Tibial nerve (tissue), 4 donors: ENCODE data around the gene AKT1S1. TPM values are rescaled to one million over a fixed set of nuclear protein-coding genes. Genes with fewer than 3 reads are reported as not detected.
A peak's percentile ranks its signal among the peaks of the same experiment; 100 is the strongest.

Experiments
- DNase-seq, 2 donors: peaks; one replicate each; pipeline ENCODE4 v3.0.0-alpha.2; 2019; ENCODE audit warnings: low spot score in 2 of 2
- H3K27ac ChIP-seq, 4 donors: fragments of 200-600 bp; sonication (generic) in 3 of 4; one replicate each; pipeline ENCODE4 v1.5.1; 2017 to 2019; ENCODE audit warnings: mild to moderate bottlenecking in 1 of 4
- H3K27me3 ChIP-seq, 2 donors: fragments of 200-600 bp; sonication (generic) in 1 of 2; one replicate each; pipeline versions ENCODE4 v1.5.1 to v1.6.0; 2017 to 2019
- H3K36me3 ChIP-seq, 3 donors: fragments of 200-600 bp; sonication (generic); one replicate each; pipeline ENCODE4 v1.5.1; 2018 to 2019
- H3K4me1 ChIP-seq, 4 donors: fragments of 200-600 bp; sonication (generic) in 3 of 4; one replicate each; pipeline ENCODE4 v1.5.1; 2017 to 2019
- H3K4me3 ChIP-seq, 4 donors: fragments of 200-600 bp; sonication (generic) in 3 of 4; one replicate each; pipeline ENCODE4 v1.5.1; 2017 to 2019; ENCODE audit warnings: mild to moderate bottlenecking in 1 of 4, moderate library complexity in 1 of 4
- H3K9me3 ChIP-seq, 4 donors: fragments of 200-600 bp; sonication (generic) in 3 of 4; one replicate each; pipeline ENCODE4 v1.5.1; 2017 to 2019
- CTCF ChIP-seq, 5 experiments: fragments of 200-600 bp in 3 of 5; fragments of 450-650 bp in 2 of 5; sonication (generic) in 3 of 5; IDR thresholded peaks; one replicate each; pipeline ENCODE4 v1.5.1; 2016 to 2019; ENCODE audit warnings: antibody characterized with exemption in 5 of 5, mild to moderate bottlenecking in 3 of 5, moderate library complexity in 2 of 5
- EP300 ChIP-seq, 2 donors: sonication (generic); formaldehyde crosslinking; IDR thresholded peaks; one replicate each; pipeline ENCODE4 v1.6.1; 2017; ENCODE audit warnings: antibody characterized with exemption in 2 of 2, mild to moderate bottlenecking in 1 of 2
- POLR2A ChIP-seq, 2 donors: fragments of 450-650 bp; IDR thresholded peaks; one replicate each; pipeline ENCODE4 v1.6.1; 2017; ENCODE audit warnings: antibody characterized with exemption in 2 of 2, mild to moderate bottlenecking in 2 of 2, moderate library complexity in 2 of 2
- WGBS, 2 donors: methylation state at CpG; one replicate each; pipeline ENCODE4 v1.1.5; 2018; 5-methylcytosine and 5-hydroxymethylcytosine counted together
- total RNA-seq, 4 donors: library from RNA; depleted of rRNA; stranded (reverse); fragments of >200 nt; gene quantifications; one replicate each; pipeline ENCODE4 v1.1.0, GENCODE V29; 2016

AKT1S1 gene
- total RNA-seq, 4 donors from 2014 or later, result 20.6 to 27.4 (median 25.4) TPM

GRCh38 chr19:49859682-49860335, 17.3 kb downstream of the AKT1S1 start:
- peak overlapping the region in 3 of 4 donors; percentile 77 to 86 (median 85) for H3K27ac ChIP-seq
- no peaks in the 10 kb centered on the region for H3K27me3 ChIP-seq
- H3K4me3 ChIP-seq, result no peak overlapping the region
- 76 to 79% methylated on average over 20 to 22 of the region's 22 CpGs for WGBS, 2 donors
- H3K36me3 ChIP-seq, result peaks cover 0 to 97% (median 4%) of the 10 kb centered on the region in 3 donors
- no peak for TF ChIP-seq POLR2A (IDR thresholded peaks at IDR 0.05)
- no peak for TF ChIP-seq EP300 (IDR thresholded peaks at IDR 0.05)
- no peak for TF ChIP-seq CTCF (IDR thresholded peaks at IDR 0.05)
- no peak for DNase-seq
- peaks cover 0 to 74% (median 11%) of the 10 kb centered on the region in 4 donors for H3K4me1 ChIP-seq
- no peaks in the 10 kb centered on the region for H3K9me3 ChIP-seq

GRCh38 chr19:49858088-49858985, 18.8 kb downstream of the AKT1S1 start:
- Histone ChIP-seq H3K9me3 (no peaks in the 10 kb centered on the region), H3K36me3 (peaks cover 0 to 92% (median 4%) of the 10 kb centered on the region in 3 donors), H3K4me3 (no peak overlapping the region), H3K27me3 (no peaks in the 10 kb centered on the region), H3K27ac (peak overlapping the region; percentile 18 to 86 (median 70)), H3K4me1 (peaks cover 0 to 81% (median 14%) of the 10 kb centered on the region in 4 donors)
- peak in 1 of 2 donors; percentile 14 for DNase-seq
- TF ChIP-seq EP300 (IDR thresholded peaks at IDR 0.05) (peak in 1 of 2 donors; percentile 50), CTCF (IDR thresholded peaks at IDR 0.05) (no peak)
- 69 to 72% methylated on average over 28 to 31 of the region's 37 CpGs for WGBS, 2 donors

- 81 to 95% methylated on average over 4 to 5 of the region's 5 CpGs for WGBS, 2 donors
- peaks cover 0 to 86% (median 4%) of the 10 kb centered on the region in 3 donors for H3K36me3 ChIP-seq
- TF ChIP-seq EP300 (IDR thresholded peaks at IDR 0.05) (no peak), CTCF (IDR thresholded peaks at IDR 0.05) (no peak)
Measured at GRCh38 chr19:49857838-49858087, 19.4 kb downstream of the AKT1S1 start.

GRCh38 chr19:49857061-49857837, 19.9 kb downstream of the AKT1S1 start:
- H3K36me3 ChIP-seq, result peaks cover 0 to 81% (median 4%) of the 10 kb centered on the region in 3 donors
- 89 to 92% methylated on average over 25 of the region's 26 CpGs for WGBS, 2 donors
- H3K27ac ChIP-seq, result peak overlapping the region in 2 of 4 donors; percentile 85 to 86
- no peaks in the 10 kb centered on the region for H3K27me3 ChIP-seq
- H3K9me3 ChIP-seq, result no peaks in the 10 kb centered on the region
- DNase-seq, result no peak
- TF ChIP-seq CTCF (IDR thresholded peaks at IDR 0.05) (no peak), POLR2A (IDR thresholded peaks at IDR 0.05) (no peak), EP300 (IDR thresholded peaks at IDR 0.05) (no peak)
- H3K4me1 ChIP-seq, result peaks cover 0 to 83% (median 24%) of the 10 kb centered on the region in 4 donors
- H3K4me3 ChIP-seq, result no peak overlapping the region

More at GRCh38 chr19:49857838-49858087, 19.4 kb downstream of the AKT1S1 start:
- Histone ChIP-seq H3K4me3 (no peak overlapping the region), H3K9me3 (no peaks in the 10 kb centered on the region), H3K27ac (peak overlapping the region in 3 of 4 donors; percentile 56 to 86 (median 85)), H3K4me1 (peaks cover 0 to 83% (median 19%) of the 10 kb centered on the region in 4 donors), H3K27me3 (no peaks in the 10 kb centered on the region)
- peak in 1 of 2 donors; percentile 13 for DNase-seq
